GM19043 (cell line): ENCODE data around the gene DHODH.
"Not testable (repeated sequence)": the region's sequence is repeated elsewhere in the genome, so short reads cannot be mapped to it uniquely, and the experiment has no call there.

Source experiments
- ATAC-seq: cut with Tn5 transposase; IDR thresholded peaks from one replicate; pipeline ENCODE4 v1.9.1; 2021; ENCODE audit warnings: low read depth; ENCODE audit not compliant: unreplicated experiment

Gene DHODH

GRCh38 chr16:72050769-72051464, 42.4 kb downstream of the DHODH start:
- ATAC-seq, result no peak

- no peak for ATAC-seq
Measured at GRCh38 chr16:72051818-72052217, 43.3 kb downstream of the DHODH start.

- ATAC-seq, result not testable (repeated sequence)
Measured at GRCh38 chr16:72054254-72054847, 45.8 kb downstream of the DHODH start, which contains the start of gene HP. TSS of gene HP (plus strand) at chr16:72054505. CDS start at chr16:72054653, 148 bp downstream.

GRCh38 chr16:72055911-72056310, 47.4 kb downstream of the DHODH start:
- ATAC-seq, result no peak

DNA sequence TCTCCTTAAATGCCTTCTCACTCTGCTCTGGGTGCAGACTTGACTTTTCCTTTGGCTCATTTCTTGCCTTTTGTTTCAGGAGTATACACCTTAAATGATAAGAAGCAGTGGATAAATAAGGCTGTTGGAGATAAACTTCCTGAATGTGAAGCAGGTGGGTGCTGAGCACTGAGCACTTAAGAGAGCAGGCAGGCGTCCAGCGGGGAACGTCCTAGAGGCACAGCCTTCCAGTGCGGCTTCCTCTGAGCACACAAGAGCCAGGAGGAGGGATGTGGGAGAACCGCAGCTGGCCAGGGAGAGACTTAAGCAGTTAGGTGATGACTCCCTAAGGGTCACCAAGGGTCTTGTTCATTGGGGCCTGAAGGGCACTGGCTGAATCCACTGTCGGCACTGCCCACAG, 48.8 kb downstream of the DHODH start:
- not testable (repeated sequence) for ATAC-seq

DNA sequence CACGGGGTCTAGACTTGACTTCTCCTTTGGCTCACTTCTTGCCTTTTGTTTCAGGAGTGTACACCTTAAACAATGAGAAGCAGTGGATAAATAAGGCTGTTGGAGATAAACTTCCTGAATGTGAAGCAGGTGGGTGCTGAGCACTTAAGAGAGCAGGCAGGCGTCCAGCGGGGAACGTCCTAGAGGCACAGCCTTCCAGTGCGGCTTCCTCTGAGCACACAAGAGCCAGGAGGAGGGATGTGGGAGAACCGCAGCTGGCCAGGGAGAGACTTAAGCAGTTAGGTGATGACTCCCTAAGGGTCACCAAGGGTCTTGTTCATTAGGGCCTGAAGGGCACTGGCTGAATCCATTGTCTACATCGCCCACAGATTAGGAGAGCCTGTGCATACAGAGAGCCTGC, 50.5 kb downstream of the DHODH start:
- ATAC-seq, result not testable (repeated sequence)

- ATAC-seq, result no peak
Measured at GRCh38 chr16:72060405-72060804, 51.9 kb downstream of the DHODH start.

DNA sequence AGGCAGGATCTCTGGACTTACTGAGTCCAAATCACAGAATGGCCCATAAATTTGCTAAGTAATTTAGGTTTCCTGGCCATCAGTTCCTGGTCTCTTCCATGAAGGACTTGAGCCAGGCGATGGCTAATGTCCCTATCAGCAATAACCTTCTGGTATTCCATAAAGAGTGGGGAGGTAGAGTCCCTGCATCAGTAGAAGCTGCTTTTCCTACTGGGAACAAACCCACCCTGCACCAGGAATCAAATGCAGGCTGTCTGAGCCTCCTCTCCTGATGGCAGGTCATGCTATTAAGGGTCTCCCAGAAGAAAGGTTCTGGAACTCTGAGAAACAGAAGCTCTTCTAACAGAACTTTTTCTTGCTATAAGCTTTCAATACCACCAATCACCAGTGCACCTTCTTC, 53.0 kb downstream of the DHODH start:
- ATAC-seq, result no peak

DNA sequence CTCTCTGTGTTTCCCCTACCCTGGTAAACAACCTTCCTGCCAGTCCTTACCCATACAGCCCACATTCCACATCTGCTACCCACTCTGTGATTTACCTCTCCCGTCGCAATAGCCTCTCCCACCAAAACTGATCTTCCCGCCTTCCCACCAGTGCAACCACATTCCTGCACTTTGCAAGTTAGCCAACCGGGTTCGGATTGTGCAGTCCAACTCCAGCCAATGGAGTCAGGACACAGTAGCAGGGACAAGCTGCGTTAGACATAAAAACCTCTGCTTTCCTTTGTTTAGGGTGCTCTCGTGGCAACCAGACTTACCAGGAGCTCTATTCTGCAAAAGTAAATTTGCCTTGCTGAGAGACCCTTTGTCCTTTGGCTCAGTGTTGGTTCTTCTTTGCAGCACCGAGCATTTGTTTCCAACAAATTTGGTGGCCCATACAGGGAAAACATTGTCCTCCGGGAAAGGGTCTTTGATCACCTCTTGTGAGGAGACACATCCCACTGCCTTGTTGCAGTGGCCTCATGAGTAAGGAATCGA, 55.9 kb downstream of the DHODH start:
- no peak for ATAC-seq

- peak; percentile 56 for ATAC-seq
Measured at GRCh38 chr16:72066747-72067146, 58.2 kb downstream of the DHODH start.

- ATAC-seq, result no peak
Measured at GRCh38 chr16:72068930-72069329, 60.4 kb downstream of the DHODH start.

GRCh38 chr16:72072514-72073342, 64.2 kb downstream of the DHODH start:
- ATAC-seq, result no peak

DNA sequence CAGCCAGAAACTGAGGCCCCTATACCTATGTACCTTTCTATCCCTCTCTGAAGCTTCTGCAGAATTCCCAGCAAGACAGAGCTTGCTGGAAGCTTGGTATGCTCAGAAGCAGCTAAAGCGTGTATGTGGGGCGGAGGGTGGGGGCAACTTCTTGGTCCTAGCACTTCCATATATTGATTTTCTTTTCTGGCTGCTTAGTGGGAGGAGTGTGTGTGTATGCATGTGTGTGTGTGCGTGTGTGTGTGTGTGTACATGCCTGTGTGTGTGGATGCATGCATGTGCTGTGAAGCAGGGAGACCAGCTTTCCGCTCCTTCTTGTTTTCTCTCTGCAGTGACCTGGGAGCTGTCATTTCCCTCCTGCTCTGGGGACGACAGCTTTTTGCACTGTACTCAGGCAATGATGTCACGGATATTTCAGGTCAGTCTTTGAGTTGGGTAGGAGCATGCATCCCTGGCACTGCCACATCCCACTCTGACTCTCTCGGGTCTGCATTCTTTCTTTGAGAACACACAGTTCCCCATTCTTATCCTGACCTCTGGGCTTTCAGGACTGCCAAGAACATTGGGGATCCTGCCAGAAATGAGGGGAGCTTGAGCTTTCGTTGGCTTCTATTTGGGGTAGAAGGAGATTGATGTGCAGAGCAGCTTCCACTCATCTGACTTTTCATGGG, 65.2 kb downstream of the DHODH start:
- ATAC-seq, result no peak

- not testable (repeated sequence) for ATAC-seq
Measured at GRCh38 chr16:72075067-72075466, 66.5 kb downstream of the DHODH start.
